Thyroid gland (tissue), 4 donors: ENCODE results near the gene C10orf67.

Experiments used
- POLR2A ChIP-seq, 2 donors: fragments of 450-650 bp; IDR thresholded peaks; one replicate each; pipeline ENCODE4 v1.6.1; 2017; ENCODE audit warnings: antibody characterized with exemption in 2 of 2, mild to moderate bottlenecking in 2 of 2, moderate library complexity in 1 of 2
- TF ChIP-seq, protein P1 (sequence below), 6 experiments: fragments of 200-600 bp in 3 of 6; fragments of 450-650 bp in 3 of 6; sonication (generic) in 3 of 6; IDR thresholded peaks; one replicate each; pipeline ENCODE4 v1.5.1; 2016 to 2019; ENCODE audit warnings: antibody characterized with exemption in 6 of 6, mild to moderate bottlenecking in 2 of 6, inconsistent platforms in 1 of 6, moderate library complexity in 1 of 6

DNA sequence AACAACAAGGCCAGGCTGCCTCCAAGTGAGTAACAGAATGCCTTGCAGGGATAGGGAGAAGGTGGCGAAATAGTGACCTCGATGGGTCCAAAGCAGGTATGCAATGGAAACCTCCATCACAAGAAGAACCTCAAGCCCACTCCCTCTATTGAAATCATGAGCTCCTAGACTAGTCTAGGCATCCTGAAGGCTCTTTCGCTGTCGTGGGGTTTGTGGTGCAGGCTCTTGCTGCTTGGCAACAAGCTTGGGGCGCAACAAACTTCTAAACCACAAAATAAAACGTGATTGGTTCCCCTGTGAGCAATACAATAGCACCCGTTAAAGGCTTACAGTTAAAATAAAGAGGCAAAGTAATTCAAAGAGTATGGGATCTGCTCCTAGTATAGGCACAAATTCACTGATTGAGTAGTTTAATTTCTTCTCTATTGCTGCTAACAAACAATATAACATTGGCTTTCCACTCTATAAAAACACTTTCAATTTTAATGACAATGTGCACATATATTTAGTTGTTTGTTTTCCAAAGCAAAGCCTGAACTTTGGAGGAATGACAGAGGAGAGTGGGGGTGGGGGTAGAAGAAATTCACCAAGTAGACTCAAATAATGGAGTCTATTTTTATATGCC is 64.1 kb downstream of the C10orf67 start:
- TF ChIP-seq, protein P1, sequence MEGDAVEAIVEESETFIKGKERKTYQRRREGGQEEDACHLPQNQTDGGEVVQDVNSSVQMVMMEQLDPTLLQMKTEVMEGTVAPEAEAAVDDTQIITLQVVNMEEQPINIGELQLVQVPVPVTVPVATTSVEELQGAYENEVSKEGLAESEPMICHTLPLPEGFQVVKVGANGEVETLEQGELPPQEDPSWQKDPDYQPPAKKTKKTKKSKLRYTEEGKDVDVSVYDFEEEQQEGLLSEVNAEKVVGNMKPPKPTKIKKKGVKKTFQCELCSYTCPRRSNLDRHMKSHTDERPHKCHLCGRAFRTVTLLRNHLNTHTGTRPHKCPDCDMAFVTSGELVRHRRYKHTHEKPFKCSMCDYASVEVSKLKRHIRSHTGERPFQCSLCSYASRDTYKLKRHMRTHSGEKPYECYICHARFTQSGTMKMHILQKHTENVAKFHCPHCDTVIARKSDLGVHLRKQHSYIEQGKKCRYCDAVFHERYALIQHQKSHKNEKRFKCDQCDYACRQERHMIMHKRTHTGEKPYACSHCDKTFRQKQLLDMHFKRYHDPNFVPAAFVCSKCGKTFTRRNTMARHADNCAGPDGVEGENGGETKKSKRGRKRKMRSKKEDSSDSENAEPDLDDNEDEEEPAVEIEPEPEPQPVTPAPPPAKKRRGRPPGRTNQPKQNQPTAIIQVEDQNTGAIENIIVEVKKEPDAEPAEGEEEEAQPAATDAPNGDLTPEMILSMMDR (IDR thresholded peaks at IDR 0.05): no peak
- no peak for TF ChIP-seq POLR2A (IDR thresholded peaks at IDR 0.05)
